ENCODE results near the gene POU2F3.
A peak's percentile ranks its signal among the peaks of the same experiment; 100 is the strongest.

- TF ChIP-seq CTCF (IDR thresholded peaks at IDR 0.05) (peak; percentile 3 to 64 (median 31)), POLR2A (IDR thresholded peaks at IDR 0.05) (peak; percentile 37 to 54 (median 54))
Measured at GRCh38 chr11:120210626-120211521, 29.1 kb upstream of the POU2F3 start, which contains the start of gene OAF.

Measured in body of pancreas (tissue), 4 donors.